Heart right ventricle (tissue), 16 donors: ENCODE results near the gene ZNF385D. TPM values are rescaled to one million over a fixed set of nuclear protein-coding genes. Genes with fewer than 3 reads are reported as not detected.

ENCODE experiments used
- ATAC-seq, 8 donors: fragments of 200-7000 bp; cut with Tn5 transposase; one replicate each; pipeline ENCODE4 v1.9.1; 2020; ENCODE audit warnings: mild to moderate bottlenecking in 8 of 8, moderate library complexity in 8 of 8, moderate number of reproducible peaks in 1 of 8
- DNase-seq, 2 donors: peaks; one replicate each; pipeline ENCODE4 v3.0.0-alpha.2; 2020
- H3K27ac ChIP-seq, 10 donors: fragments of 200-600 bp; sonication (generic) in 2 of 10; one replicate each; pipeline versions ENCODE4 v1.5.0 to v1.8.0; 2020 to 2022; ENCODE audit warnings: mild to moderate bottlenecking in 3 of 10
- H3K27me3 ChIP-seq, 7 donors: fragments of 200-600 bp; one replicate each; pipeline ENCODE4 v1.8.0; 2021 to 2022; ENCODE audit warnings: mild to moderate bottlenecking in 2 of 7
- H3K36me3 ChIP-seq, 9 donors: fragments of 200-600 bp; sonication (generic) in 1 of 9; one replicate each; pipeline versions ENCODE4 v1.5.0 to v1.8.0; 2020 to 2022; ENCODE audit warnings: mild to moderate bottlenecking in 2 of 9
- H3K4me1 ChIP-seq, 9 donors: fragments of 200-600 bp; sonication (generic) in 1 of 9; one replicate each; pipeline versions ENCODE4 v1.5.0 to v1.8.0; 2020 to 2022; ENCODE audit warnings: mild to moderate bottlenecking in 4 of 9
- H3K4me3 ChIP-seq, 10 donors: fragments of 200-600 bp; sonication (generic) in 2 of 10; one replicate each; pipeline versions ENCODE4 v1.5.0 to v1.8.0; 2020 to 2022; ENCODE audit warnings: mild to moderate bottlenecking in 7 of 10, moderate library complexity in 2 of 10
- H3K9me3 ChIP-seq, 11 donors: fragments of 200-600 bp in 10 of 11; sonication (generic) in 2 of 11; one replicate each; pipeline versions ENCODE4 v1.5.0 to v1.8.0; 2013 to 2022; ENCODE audit warnings: mild to moderate bottlenecking in 2 of 11, control low read depth in 1 of 11, moderate library complexity in 1 of 11
- CTCF ChIP-seq, 9 donors: fragments of 200-600 bp; sonication (generic) in 2 of 9; IDR thresholded peaks; one replicate each; pipeline versions ENCODE4 v1.5.0 to v1.8.0; 2021 to 2022; ENCODE audit warnings: antibody characterized with exemption in 9 of 9, mild to moderate bottlenecking in 5 of 9, moderate library complexity in 1 of 9
- WGBS, 2 donors: extraction: QIAGEN DNeasy Blood & Tissue Kit; methylation state at CpG; one replicate each; pipeline ENCODE4 v1.1.7; 2013; ENCODE audit warnings: inconsistent platforms in 1 of 2; 5-methylcytosine and 5-hydroxymethylcytosine counted together
- intact Hi-C, 10 donors: fragments of 100-400 bp; cut with DNase I; formaldehyde crosslinking; loops; one replicate each; pipeline versions ENCODE4 v1.11.1 to v1.14.2; 2022
- polyA plus RNA-seq, 2 donors: library from polyadenylated mRNA; stranded (reverse); fragments of 200-250 nt; gene quantifications; one replicate each; pipeline ENCODE4 v1.2.3, GENCODE V29; 2013
- total RNA-seq, 10 donors: library from RNA; stranded (reverse); fragmentation: NEBNext Ultra II Directional in 3 of 10; extraction: Animal tissue kit (Norgen Biotek cat#: 25700) in 3 of 10; gene quantifications; one replicate each; pipeline versions ENCODE4 v1.2.1 to v1.2.4, GENCODE V29; 2021 to 2023
- donor health status: Arrhythmogenic right ventricular cardiomyopathy.
- donor health status: ischemic (EF 13 %, LVEDD 7.1; RV severe dilation, severe dysfunction).
- donor health status: healthy with polysubstance abuse.
- donor health status: DM: no; HTN: yes; CAD: no.
- donor health status: DM: no; HTN: no; CAD: no.
- donor health status: ischemic (EF 25% LVEDD 6.9; RV normal size, moderate dysfunction).
- donor health status: ischemic (EF 25% LVEDD 5.7; RV mildly dilated, moderate dysfunction).
- donor health status: healthy.
- donor health status: DM: yes; HTN: yes; CAD: no.
- donor health status: Ischemic cardiomyopathy.
- donor health status: ischemic (EF 35%, LVEDD 5.7; RV mildly dilated, moderate dysfunction).
- donor health status: nonischemic (EF 11% LVEDD 7.7; RV severe dilation, severe dysfunction).
- donor health status: DM: yes; HTN: yes; CAD: no.
- donor health status: PGD.
- donor health status: ischemic (EF 29% LVEDD 5.4; RV normal size, mild dysfunction).
- donor health status: nonischemic (EF 23%, LVEDD 6.1; RV moderate dilation, normal function).

Gene ZNF385D
- total and polyA plus RNA-seq, 12 donors = 3.0 to 24.9 (median 7.2) TPM

GRCh38 chr3:21447476-21448151 is 303.4 kb downstream of the ZNF385D start:
- Histone ChIP-seq H3K27ac (peak overlapping the region in 3 of 10 donors; percentile 3 to 42 (median 38)), H3K9me3 (peaks cover 0 to 4% (median under 1%) of the 10 kb centered on the region in 11 donors), H3K4me1 (peaks cover 0 to 41% (median 20%) of the 10 kb centered on the region in 9 donors), H3K4me3 (peak overlapping the region in 5 of 10 donors; percentile 3 to 25 (median 24)), H3K36me3 (no peaks in the 10 kb centered on the region), H3K27me3 (no peaks in the 10 kb centered on the region)
- TF ChIP-seq CTCF (IDR thresholded peaks at IDR 0.05) = no peak
- WGBS, 2 donors = 58 to 76% methylated on average over 4 of the region's 4 CpGs
- ATAC-seq = no peak
- intact Hi-C loops = loop anchor here in 1 of 10 donors (10.0 kb wide), 1 partner anchor 297 kb away; no protein-coding TSS in a partner anchor
- DNase-seq = no peak

DNA sequence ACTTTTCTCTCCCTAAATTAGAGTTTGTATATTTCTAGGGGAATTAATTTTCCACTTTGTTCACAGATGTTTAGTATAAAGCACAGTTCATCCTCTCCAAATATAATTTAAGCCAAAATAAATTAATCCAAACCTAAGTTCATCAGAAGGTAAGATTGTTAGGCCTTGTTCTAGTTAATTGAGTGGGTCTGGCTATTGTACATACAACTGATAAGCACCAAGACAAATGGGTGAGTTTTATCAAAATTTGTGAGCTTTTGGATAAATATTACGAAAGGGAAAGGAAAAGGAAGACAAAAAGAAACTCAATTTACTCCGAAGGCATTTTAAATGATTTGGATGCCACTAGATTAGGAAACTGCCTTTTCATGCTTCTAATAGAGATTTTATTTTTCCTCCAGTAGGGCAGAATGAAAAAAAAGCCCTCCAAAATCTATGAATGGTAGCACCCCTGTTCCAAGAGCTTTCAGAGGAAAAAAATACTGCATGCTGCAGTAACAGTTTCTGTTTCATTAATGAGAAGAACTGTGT is 304.0 kb downstream of the ZNF385D start:
- peak overlapping the region in 5 of 10 donors; percentile 3 to 25 (median 24) for H3K4me3 ChIP-seq
- H3K27me3 ChIP-seq = no peaks in the 10 kb centered on the region
- 53 to 71% methylated on average over 2 of the region's 2 CpGs for WGBS, 2 donors
- H3K9me3 ChIP-seq = no peaks in the 10 kb centered on the region
- intact Hi-C loops = loop anchor here in 1 of 10 donors (10.0 kb wide), 1 partner anchor 298 kb away; no protein-coding TSS in a partner anchor
- ATAC-seq = peak in 3 of 8 donors; percentile 27 to 48 (median 31)
- no peaks in the 10 kb centered on the region for H3K36me3 ChIP-seq
- DNase-seq = no peak
- no peak for TF ChIP-seq CTCF (IDR thresholded peaks at IDR 0.05)
- H3K4me1 ChIP-seq = peaks cover 0 to 41% (median 20%) of the 10 kb centered on the region in 9 donors
- H3K27ac ChIP-seq = peak overlapping the region in 3 of 10 donors; percentile 3 to 42 (median 38)

GRCh38 chr3:21446027-21446426 is 305.0 kb downstream of the ZNF385D start:
- no peak for TF ChIP-seq CTCF (IDR thresholded peaks at IDR 0.05)
- Histone ChIP-seq H3K4me3 (no peak overlapping the region), H3K4me1 (peaks cover 0 to 41% (median 20%) of the 10 kb centered on the region in 9 donors), H3K27ac (no peak overlapping the region), H3K36me3 (no peaks in the 10 kb centered on the region), H3K27me3 (no peaks in the 10 kb centered on the region), H3K9me3 (no peaks in the 10 kb centered on the region)
- ATAC-seq (peak in 1 of 8 donors; percentile 55), DNase-seq (no peak)
- intact Hi-C loops = loop anchor here in 1 of 10 donors (10.0 kb wide), 1 partner anchor 299 kb away; no protein-coding TSS in a partner anchor
- 47 to 53% methylated on average over 3 of the region's 3 CpGs for WGBS, 2 donors

GRCh38 chr3:21441821-21442220 is 309.2 kb downstream of the ZNF385D start:
- ATAC-seq (no peak), DNase-seq (no peak)
- H3K27me3 ChIP-seq = no peaks in the 10 kb centered on the region
- H3K27ac ChIP-seq = no peak overlapping the region
- no peak overlapping the region for H3K4me3 ChIP-seq
- H3K9me3 ChIP-seq = no peaks in the 10 kb centered on the region
- H3K4me1 ChIP-seq = peaks cover 0 to 18% (median 5%) of the 10 kb centered on the region in 9 donors
- intact Hi-C loops = loop anchor here in 1 of 10 donors (10.0 kb wide), 1 partner anchor 303 kb away; no protein-coding TSS in a partner anchor
- H3K36me3 ChIP-seq = peaks cover 0 to under 1% (median 0%) of the 10 kb centered on the region in 9 donors
- WGBS, 2 donors = 72 to 79% methylated on average over 3 of the region's 3 CpGs
- no peak for TF ChIP-seq CTCF (IDR thresholded peaks at IDR 0.05)
